Measurements from ENCODE around the gene ZNF845.
A peak's percentile ranks its signal among the peaks of the same experiment; 100 is the strongest.

Gene ZNF845

DNA sequence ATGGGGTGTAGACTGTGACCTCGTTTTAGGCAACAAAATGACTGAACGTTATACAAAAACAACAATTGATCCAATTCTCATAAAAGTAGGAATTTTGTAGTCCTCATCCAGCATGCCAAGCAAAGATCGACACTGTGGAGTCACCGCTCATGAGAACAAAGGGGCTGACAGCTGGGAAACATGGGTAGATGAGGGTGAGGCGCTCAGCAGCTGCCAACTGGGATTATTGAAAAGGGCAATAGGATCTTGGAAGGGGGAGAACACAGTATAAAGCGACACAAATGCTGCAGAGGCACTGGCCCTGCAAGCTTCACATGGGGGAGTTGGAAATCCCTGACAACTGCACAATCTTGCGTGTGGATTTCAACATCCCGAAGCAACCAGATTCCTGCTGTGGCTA, 56.0 kb downstream of the ZNF845 start:
- no peaks in the 10 kb centered on the region for H3K9me2 ChIP-seq (replicated peaks; ENCODE audit: control insufficient read depth, low read length)
- H4K20me1 ChIP-seq (ENCODE audit: control insufficient read depth, insufficient read depth, low read depth, low read length): no peaks in the 10 kb centered on the region
- no peaks in the 10 kb centered on the region for H3K27me3 ChIP-seq (ENCODE audit: control insufficient read depth, low read length)
- no peak overlapping the region for H3K4me2 ChIP-seq (ENCODE audit: low read length)
- H3K36me3 ChIP-seq (ENCODE audit: control insufficient read depth, low read length): peaks cover 20% of the 10 kb centered on the region
- no peak overlapping the region for H3K4me3 ChIP-seq (ENCODE audit: low read length)
- TF ChIP-seq, protein P1, sequence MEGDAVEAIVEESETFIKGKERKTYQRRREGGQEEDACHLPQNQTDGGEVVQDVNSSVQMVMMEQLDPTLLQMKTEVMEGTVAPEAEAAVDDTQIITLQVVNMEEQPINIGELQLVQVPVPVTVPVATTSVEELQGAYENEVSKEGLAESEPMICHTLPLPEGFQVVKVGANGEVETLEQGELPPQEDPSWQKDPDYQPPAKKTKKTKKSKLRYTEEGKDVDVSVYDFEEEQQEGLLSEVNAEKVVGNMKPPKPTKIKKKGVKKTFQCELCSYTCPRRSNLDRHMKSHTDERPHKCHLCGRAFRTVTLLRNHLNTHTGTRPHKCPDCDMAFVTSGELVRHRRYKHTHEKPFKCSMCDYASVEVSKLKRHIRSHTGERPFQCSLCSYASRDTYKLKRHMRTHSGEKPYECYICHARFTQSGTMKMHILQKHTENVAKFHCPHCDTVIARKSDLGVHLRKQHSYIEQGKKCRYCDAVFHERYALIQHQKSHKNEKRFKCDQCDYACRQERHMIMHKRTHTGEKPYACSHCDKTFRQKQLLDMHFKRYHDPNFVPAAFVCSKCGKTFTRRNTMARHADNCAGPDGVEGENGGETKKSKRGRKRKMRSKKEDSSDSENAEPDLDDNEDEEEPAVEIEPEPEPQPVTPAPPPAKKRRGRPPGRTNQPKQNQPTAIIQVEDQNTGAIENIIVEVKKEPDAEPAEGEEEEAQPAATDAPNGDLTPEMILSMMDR (IDR thresholded peaks at IDR 0.05; ENCODE audit: low read depth, low read length, poor library complexity, severe bottlenecking): no peak
- no peak for TF ChIP-seq EZH2phosphoT487 (IDR thresholded peaks at IDR 0.05; ENCODE audit: borderline replicate concordance, low read length)
- H3F3A ChIP-seq (ENCODE audit: control insufficient read depth, insufficient read depth): no peaks in the 10 kb centered on the region
- H3K9me3 ChIP-seq (ENCODE audit: control insufficient read depth, insufficient read depth, low read length): peaks cover 35% of the 10 kb centered on the region; the same call in 1 of the 2 replicates
- H3K4me1 ChIP-seq (ENCODE audit: control insufficient read depth, low read length): 0 out of 2 replicates have a peak, but pooled peaks cover 1% of the 10 kb centered on the region
- H3K79me2 ChIP-seq (ENCODE audit: control insufficient read depth, low read length): no peaks in the 10 kb centered on the region
- H3K27ac ChIP-seq (ENCODE audit: low read depth, low read length): no peak overlapping the region

DNA sequence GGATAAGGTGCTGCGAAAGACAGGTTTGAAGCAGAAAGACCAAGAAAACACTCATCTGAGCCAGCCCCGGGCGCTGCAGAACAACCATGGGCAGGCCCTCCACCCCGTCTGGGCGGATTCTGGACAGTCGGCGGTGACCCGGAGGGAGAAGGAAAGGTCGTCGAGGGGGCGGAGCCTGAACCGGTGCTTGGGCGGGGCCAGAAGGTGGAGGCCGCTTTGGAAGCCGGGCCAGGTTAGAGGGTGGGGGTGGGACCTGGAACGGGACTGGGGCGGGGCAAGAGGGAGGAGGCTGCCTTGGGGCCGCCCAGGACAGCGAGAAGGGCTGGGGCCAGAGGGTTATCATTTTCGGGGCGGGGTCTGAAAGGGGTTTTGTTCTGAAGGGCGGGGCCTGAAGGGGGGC, 56.4 kb downstream of the ZNF845 start:
- no peaks in the 10 kb centered on the region for H4K20me1 ChIP-seq (ENCODE audit: control insufficient read depth, insufficient read depth, low read depth, low read length)
- H3K36me3 ChIP-seq (ENCODE audit: control insufficient read depth, low read length): peaks cover 16% of the 10 kb centered on the region
- no peak overlapping the region for H3K4me2 ChIP-seq (ENCODE audit: low read length)
- no peak overlapping the region for H3K27ac ChIP-seq (ENCODE audit: low read depth, low read length)
- TF ChIP-seq, protein P1 (IDR thresholded peaks at IDR 0.05; ENCODE audit: low read depth, low read length, poor library complexity, severe bottlenecking): no peak
- no peak for TF ChIP-seq EZH2phosphoT487 (IDR thresholded peaks at IDR 0.05; ENCODE audit: borderline replicate concordance, low read length)
- no peaks in the 10 kb centered on the region for H3K79me2 ChIP-seq (ENCODE audit: control insufficient read depth, low read length)
- H3K9me2 ChIP-seq (replicated peaks; ENCODE audit: control insufficient read depth, low read length): no peaks in the 10 kb centered on the region
- no peaks in the 10 kb centered on the region for H3K27me3 ChIP-seq (ENCODE audit: control insufficient read depth, low read length)
- peaks cover 31% of the 10 kb centered on the region; the same call in 1 of the 2 replicates for H3K9me3 ChIP-seq (ENCODE audit: control insufficient read depth, insufficient read depth, low read length)
- H3F3A ChIP-seq (ENCODE audit: control insufficient read depth, insufficient read depth): no peaks in the 10 kb centered on the region
- no peak overlapping the region for H3K4me3 ChIP-seq (ENCODE audit: low read length)
- 0 out of 2 replicates have a peak, but pooled peaks cover 4% of the 10 kb centered on the region for H3K4me1 ChIP-seq (ENCODE audit: control insufficient read depth, low read length)

DNA sequence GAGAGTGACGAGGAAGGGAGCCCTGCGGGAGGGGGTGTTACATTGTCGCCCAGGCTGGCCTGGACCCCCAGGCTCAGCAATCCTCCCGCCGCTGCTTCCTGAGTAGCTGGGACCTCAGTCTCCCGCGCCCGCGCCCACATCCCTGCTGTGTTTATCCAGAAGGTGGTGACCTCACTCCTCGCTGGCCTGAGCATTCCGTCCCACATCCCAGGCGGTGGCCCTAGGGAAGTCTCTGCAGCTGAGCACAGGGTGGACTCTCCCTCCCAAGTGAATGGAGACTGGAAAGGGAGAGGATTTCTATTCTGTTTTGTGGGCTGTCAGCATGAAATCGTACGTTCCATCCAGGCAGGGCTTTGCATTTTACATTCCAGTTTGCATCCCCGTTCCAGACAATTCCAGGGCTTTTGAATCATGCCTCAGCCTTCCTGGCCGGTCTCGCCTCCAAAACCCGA, 61.0 kb downstream of the ZNF845 start:
- H3K27ac ChIP-seq (ENCODE audit: low read depth, low read length): no peak overlapping the region
- no peak for TF ChIP-seq EZH2phosphoT487 (IDR thresholded peaks at IDR 0.05; ENCODE audit: borderline replicate concordance, low read length)
- TF ChIP-seq, protein P1 (IDR thresholded peaks at IDR 0.05; ENCODE audit: low read depth, low read length, poor library complexity, severe bottlenecking): peak; percentile 26

More for the DNA sequence above, 61.0 kb downstream of the ZNF845 start:
- Histone ChIP-seq H3K4me3 (ENCODE audit: low read length) (peak overlapping the region; percentile 85), H3F3A (ENCODE audit: control insufficient read depth, insufficient read depth) (no peaks in the 10 kb centered on the region), H3K9me3 (ENCODE audit: control insufficient read depth, insufficient read depth, low read length) (peaks cover 9% of the 10 kb centered on the region; the same call in 1 of the 2 replicates), H3K79me2 (ENCODE audit: control insufficient read depth, low read length) (peaks cover 20% of the 10 kb centered on the region), H3K36me3 (ENCODE audit: control insufficient read depth, low read length) (peaks cover 11% of the 10 kb centered on the region), H4K20me1 (ENCODE audit: control insufficient read depth, insufficient read depth, low read depth, low read length) (no peaks in the 10 kb centered on the region), H3K4me2 (ENCODE audit: low read length) (peak overlapping the region; percentile 49), H3K27me3 (ENCODE audit: control insufficient read depth, low read length) (no peaks in the 10 kb centered on the region), H3K4me1 (ENCODE audit: control insufficient read depth, low read length) (0 out of 2 replicates have a peak, but pooled peaks cover 4% of the 10 kb centered on the region), H3K9me2 (replicated peaks; ENCODE audit: control insufficient read depth, low read length) (no peaks in the 10 kb centered on the region)

Data from DOHH2 (cell line).